H1 (cell line): ENCODE data around the gene SLC39A11. TPM values are rescaled to one million over a fixed set of nuclear protein-coding genes. Genes with fewer than 3 reads are reported as not detected.

Experiments
- CTCF ChIA-PET: fragments of 300-600 bp; sonication (Branson Sonifier 250); formaldehyde crosslinking; loops from one replicate; lab custom pipeline; 2021; ENCODE audit not compliant: partially characterized antibody; lab: Charles Lee
- POLR2A ChIA-PET: fragments of 300-600 bp; sonication (Branson Sonifier 250); formaldehyde crosslinking; loops from one replicate; lab custom pipeline; 2021; ENCODE audit warnings: inconsistent platforms; ENCODE audit not compliant: partially characterized antibody; lab: Charles Lee
- DNase-seq, 2 experiments: peaks; one replicate each; pipeline versions ENCODE4 v3.0.0 to v3.0.0-alpha.2; 2010 to 2022; ENCODE audit warnings: low spot score in 2 of 2, low read depth in 1 of 2, mixed read lengths in 1 of 2
- FAIRE-seq: peaks from 2 replicates; lab custom pipeline; 2011; peaks lifted over from hg19 to GRCh38; lab: Jason Lieb, UNC
- H2AFZ ChIP-seq: 2 replicates; pipeline ENCODE4 v1.8.1; 2012; ENCODE audit warnings: low read length, inconsistent platforms
- H2AK5ac ChIP-seq: 2 replicates; pipeline ENCODE4 v1.6.1; 2013; ENCODE audit warnings: low read depth, low read length
- H2BK120ac ChIP-seq: replicated peaks from 2 replicates; pipeline ENCODE3; 2013; ENCODE audit warnings: low read depth, low read length, inconsistent platforms
- H2BK12ac ChIP-seq: 2 replicates; pipeline ENCODE4 v1.6.1; 2013; ENCODE audit warnings: low read depth, low read length
- H2BK15ac ChIP-seq: 2 replicates; pipeline ENCODE4 v1.6.1; 2013; ENCODE audit warnings: low read length
- H2BK20ac ChIP-seq: 2 replicates; pipeline ENCODE4 v1.6.1; 2013; ENCODE audit warnings: low read length
- H2BK5ac ChIP-seq: 2 replicates; pipeline ENCODE4 v1.6.1; 2013; ENCODE audit warnings: low read depth, low read length
- H3K14ac ChIP-seq: 2 replicates; pipeline ENCODE4 v1.6.1; 2013; ENCODE audit warnings: inconsistent platforms; ENCODE audit not compliant: insufficient read length
- H3K18ac ChIP-seq: 2 replicates; pipeline ENCODE4 v1.6.1; 2013; ENCODE audit warnings: low read length; ENCODE audit errors: extremely low read depth
- H3K23ac ChIP-seq: 2 replicates; pipeline ENCODE4 v1.6.1; 2013; ENCODE audit warnings: inconsistent platforms; ENCODE audit not compliant: insufficient read length
- H3K23me2 ChIP-seq: 2 replicates; pipeline ENCODE4 v1.6.1; 2013; ENCODE audit warnings: low read depth, low read length
- H3K27ac ChIP-seq: 2 replicates; pipeline ENCODE4 v1.6.1; 2011; ENCODE audit warnings: low read depth, low read length, inconsistent platforms
- H3K27me3 ChIP-seq, 4 experiments: replicated peaks in 1 of 4; 1 replicate in 1 of 4; 2 replicates in 3 of 4; pipeline versions ENCODE4 v1.6.1 to v1.8.1; 2011 to 2013; ENCODE audit warnings: low read length in 3 of 4, mild to moderate bottlenecking in 3 of 4, inconsistent platforms in 2 of 4, mixed read lengths in 2 of 4, moderate library complexity in 1 of 4; ENCODE audit not compliant: control insufficient read depth in 3 of 4, insufficient read depth in 3 of 4; ENCODE audit errors: extremely low read depth in 1 of 4
- H3K36me3 ChIP-seq, 4 experiments: 2 replicates each; pipeline versions ENCODE4 v1.6.1 to v1.8.1; 2011 to 2013; ENCODE audit warnings: mild to moderate bottlenecking in 4 of 4, low read length in 3 of 4, moderate library complexity in 2 of 4, control low read depth in 1 of 4, inconsistent platforms in 1 of 4; ENCODE audit not compliant: insufficient read depth in 4 of 4, control insufficient read depth in 2 of 4
- H3K4ac ChIP-seq: replicated peaks from 2 replicates; pipeline ENCODE3; 2013; ENCODE audit warnings: low read length, low read depth, mixed read lengths, inconsistent platforms; ENCODE audit not compliant: insufficient read length
- H3K4me1 ChIP-seq, 4 experiments: replicated peaks in 1 of 4; 1 replicate in 1 of 4; 2 replicates in 3 of 4; pipeline versions ENCODE4 v1.6.1 to v1.8.1; 2011 to 2013; ENCODE audit warnings: low read length in 3 of 4, inconsistent platforms in 2 of 4, mixed read lengths in 1 of 4; ENCODE audit not compliant: insufficient read depth in 4 of 4, control insufficient read depth in 3 of 4
- H3K4me2 ChIP-seq, 2 experiments: 2 replicates each; pipeline versions ENCODE4 v1.6.1 to v1.8.1; 2011 to 2013; ENCODE audit warnings: low read depth in 2 of 2, low read length in 2 of 2, control low read depth in 1 of 2, inconsistent platforms in 1 of 2, mild to moderate bottlenecking in 1 of 2; ENCODE audit not compliant: insufficient read depth in 1 of 2
- H3K4me3 ChIP-seq, 4 experiments: fragments of 200-600, 300-600 bp in 1 of 4; sonication (generic), shearing (Covaris generic), sonication (Bioruptor Twin) in 1 of 4; 2 replicates each; pipeline versions ENCODE4 v1.5.1 to v1.8.1; 2011 to 2016; ENCODE audit warnings: low read length in 4 of 4, low read depth in 3 of 4, control low read depth in 2 of 4, inconsistent platforms in 2 of 4, mild to moderate bottlenecking in 2 of 4, mixed read lengths in 1 of 4, moderate library complexity in 1 of 4; ENCODE audit not compliant: insufficient read depth in 2 of 4; ENCODE audit errors: extremely low read depth in 1 of 4
- H3K56ac ChIP-seq: replicated peaks from 2 replicates; pipeline ENCODE3; 2013; ENCODE audit warnings: low read depth, mild to moderate bottlenecking, mixed read lengths, low read length, inconsistent platforms; ENCODE audit not compliant: insufficient read length
- H3K79me1 ChIP-seq: 2 replicates; pipeline ENCODE4 v1.6.1; 2013; ENCODE audit warnings: low read depth, low read length, control low read depth
- H3K79me2 ChIP-seq, 2 experiments: 2 replicates each; pipeline versions ENCODE4 v1.6.1 to v1.8.1; 2012 to 2013; ENCODE audit warnings: low read length in 2 of 2, mild to moderate bottlenecking in 2 of 2, inconsistent platforms in 1 of 2; ENCODE audit not compliant: insufficient read depth in 2 of 2, control insufficient read depth in 1 of 2
- H3K9ac ChIP-seq, 4 experiments: replicated peaks in 1 of 4; 1 replicate in 1 of 4; 2 replicates in 3 of 4; pipeline versions ENCODE4 v1.6.1 to v1.8.1; 2011 to 2013; ENCODE audit warnings: low read depth in 3 of 4, low read length in 3 of 4, control low read depth in 2 of 4, mild to moderate bottlenecking in 2 of 4, moderate library complexity in 2 of 4, inconsistent platforms in 1 of 4; ENCODE audit errors: extremely low read depth in 1 of 4
- H3K9me3 ChIP-seq, 2 experiments: 2 replicates each; pipeline versions ENCODE4 v1.6.1 to v1.8.1; 2012 to 2013; ENCODE audit warnings: mild to moderate bottlenecking in 2 of 2, moderate library complexity in 2 of 2, control low read depth in 1 of 2, inconsistent platforms in 1 of 2, low read depth in 1 of 2, low read length in 1 of 2, mixed read lengths in 1 of 2; ENCODE audit not compliant: insufficient read depth in 2 of 2
- H4K20me1 ChIP-seq, 2 experiments: replicated peaks in 1 of 2; 2 replicates each; pipeline versions ENCODE3 to v1.8.1; 2011 to 2013; ENCODE audit warnings: inconsistent platforms in 2 of 2, low read length in 2 of 2, mild to moderate bottlenecking in 1 of 2; ENCODE audit not compliant: insufficient read depth in 2 of 2, control insufficient read depth in 1 of 2
- H4K5ac ChIP-seq: 2 replicates; pipeline ENCODE4 v1.6.1; 2013; ENCODE audit warnings: low read length, low read depth, mixed read lengths, inconsistent platforms; ENCODE audit not compliant: insufficient read length
- H4K8ac ChIP-seq: 2 replicates; pipeline ENCODE4 v1.8.0; 2013; ENCODE audit warnings: mild to moderate bottlenecking, moderate library complexity, low read length, inconsistent platforms; ENCODE audit not compliant: insufficient read depth; ENCODE audit errors: extremely low read depth
- H4K91ac ChIP-seq: replicated peaks from 2 replicates; pipeline ENCODE3; 2013; ENCODE audit warnings: low read length, mixed read lengths, inconsistent platforms; ENCODE audit not compliant: insufficient read length
- BACH1 ChIP-seq: IDR thresholded peaks from 2 replicates; pipeline ENCODE4 v1.6.1; 2012; ENCODE audit warnings: low read length, improper control_type of control experiment
- BCL11A ChIP-seq, 2 experiments: IDR thresholded peaks; one replicate each; pipeline ENCODE4 v1.6.1; 2011; ENCODE audit warnings: low read depth in 2 of 2, low read length in 2 of 2, mild to moderate bottlenecking in 2 of 2
- CBX5 ChIP-seq: fragments of 300-800, 300-1000 bp; sonication (generic); IDR thresholded peaks from 2 replicates; pipeline ENCODE4 v1.7.1; 2016; ENCODE audit warnings: antibody characterized with exemption, low read length, low read depth
- CBX8 ChIP-seq: fragments of 300-800, 300-1000 bp; sonication (generic); IDR thresholded peaks from 2 replicates; pipeline ENCODE4 v1.7.1; 2016; ENCODE audit warnings: low read depth, low read length, borderline replicate concordance
- CHD1 ChIP-seq: IDR thresholded peaks from 2 replicates; pipeline ENCODE4 v1.6.1; 2012; ENCODE audit warnings: low read depth, low read length, improper control_type of control experiment
- CREB1 ChIP-seq: IDR thresholded peaks from 2 replicates; pipeline ENCODE4 v1.6.1; 2012; ENCODE audit warnings: inconsistent platforms
- NRF1 ChIP-seq: IDR thresholded peaks from 2 replicates; pipeline ENCODE4 v1.6.1; 2011; ENCODE audit warnings: mild to moderate bottlenecking, low read depth, low read length, improper control_type of control experiment
- PHF8 ChIP-seq: fragments of 200-600 bp; sonication (generic); conservative IDR thresholded peaks from 2 replicates; pipeline ENCODE4 v1.7.1; 2012; ENCODE audit warnings: low read depth, mild to moderate bottlenecking, inconsistent platforms, low read length, moderate library complexity
- POLR2A ChIP-seq, 2 experiments: IDR thresholded peaks; 1 replicate in 1 of 2; 2 replicates in 1 of 2; pipeline ENCODE4 v1.6.1; 2011; ENCODE audit warnings: low read depth in 2 of 2, low read length in 2 of 2, mild to moderate bottlenecking in 2 of 2; ENCODE audit errors: control extremely low read depth in 1 of 2
- POLR2AphosphoS5 ChIP-seq: IDR thresholded peaks from 2 replicates; pipeline ENCODE4 v1.6.1; 2011; ENCODE audit warnings: low read depth, low read length
- RBBP5 ChIP-seq: IDR thresholded peaks from 2 replicates; pipeline ENCODE4 v1.7.1; 2012; ENCODE audit warnings: low read depth, mild to moderate bottlenecking, inconsistent platforms, low read length, moderate library complexity, borderline replicate concordance
- SIRT6 ChIP-seq: IDR thresholded peaks from one replicate; pipeline ENCODE4 v1.7.1; 2012; ENCODE audit warnings: low read length, inconsistent platforms
- TAF7 ChIP-seq: optimal IDR thresholded peaks from 2 replicates; pipeline ENCODE3; 2011; ENCODE audit warnings: low read depth, mild to moderate bottlenecking, inconsistent platforms, low read length, moderate library complexity, borderline replicate concordance
- WGBS, 2 experiments: shearing (Covaris generic) in 1 of 2; methylation state at CpG; one replicate each; pipeline versions ENCODE4 v1.1.6 to v1.1.7; 2013 to 2015; ENCODE audit warnings: low lambda C conversion rate in 2 of 2, mixed read lengths in 2 of 2, inconsistent platforms in 1 of 2, low coverage in 1 of 2, missing lambda C conversion rate in 1 of 2; ENCODE audit not compliant: insufficient replicate concordance in 2 of 2, insufficient coverage in 1 of 2, insufficient read length in 1 of 2; ENCODE audit errors: extremely low coverage in 1 of 2, missing lambda C conversion rate in 1 of 2; 5-methylcytosine and 5-hydroxymethylcytosine counted together
- polyA plus RNA-seq, 7 experiments: library from polyadenylated mRNA; depleted of rRNA in 3 of 7; stranded (reverse) in 5 of 7; unstranded in 2 of 7; fragments of >200 nt in 5 of 7; fragments of 200-250 nt in 2 of 7; gene quantifications; 1 replicate in 5 of 7; 2 replicates in 1 of 7; 4 replicates in 1 of 7; pipeline versions ENCODE4 v1.2.1 to v1.2.3, GENCODE V29; 2011 to 2013; ENCODE audit warnings: missing spikeins in 2 of 7, mixed read lengths in 2 of 7
- total RNA-seq: library from RNA; stranded (reverse); fragmentation: NEBNext Ultra II Directional; extraction: Animal tissue kit (Norgen Biotek cat#: 25700); gene quantifications from 2 replicates; pipeline ENCODE4 v1.2.1, GENCODE V29; 2021
- TF ChIP-seq, protein P1 (sequence below): IDR thresholded peaks from 2 replicates; pipeline ENCODE4 v1.6.1; 2012; ENCODE audit warnings: inconsistent platforms
- TF ChIP-seq, protein P2 (sequence below): IDR thresholded peaks from 2 replicates; pipeline ENCODE4 v1.6.1; 2011; ENCODE audit warnings: low read length, improper control_type of control experiment

The SLC39A11 gene
- total and polyA plus RNA-seq, 2 of the 8 experiments (the other 6 are each of a cell fraction or from before 2014, with no cell fraction given): 12.2 to 19.6 TPM

DNA sequence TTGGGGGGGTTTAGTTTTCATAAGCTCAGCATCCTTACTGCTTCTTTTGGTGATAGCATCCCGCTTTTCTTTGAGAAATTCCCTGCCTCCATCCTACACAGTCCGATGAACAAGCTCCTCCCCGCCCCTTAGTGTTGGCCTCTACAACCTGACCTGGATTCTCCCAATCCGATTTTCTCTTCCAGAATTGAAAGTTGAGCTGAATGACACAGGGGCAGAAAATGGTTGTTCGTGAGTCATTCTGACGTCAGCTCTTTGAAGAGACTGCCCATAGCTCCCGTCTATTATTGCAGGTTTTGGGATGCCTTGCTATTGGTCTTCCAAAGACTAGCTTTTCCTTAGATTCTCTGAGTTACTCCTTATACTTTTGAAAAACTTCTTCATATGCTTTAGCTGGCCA, 279.7 kb downstream of the SLC39A11 start:
- WGBS, 2 experiments: 94% methylated on average over 7 of the region's 7 CpGs; no CpG with 5 or more reads in 1 of the 2 experiments
- POLR2A ChIA-PET: no interaction called here
- Histone ChIP-seq H3K36me3 (no peaks in the 10 kb centered on the region; a peak in 1 of 8 replicates), H3K4ac (no peak overlapping the region), H2AFZ (no peak overlapping the region), H3K14ac (no peak overlapping the region), H3K4me3 (no peak overlapping the region), H4K20me1 (no peaks in the 10 kb centered on the region), H2BK15ac (no peak overlapping the region), H3K79me1 (no peaks in the 10 kb centered on the region), H3K27me3 (no peaks in the 10 kb centered on the region), H3K18ac (no peak overlapping the region), H3K27ac (no peak overlapping the region), H4K8ac (no peak overlapping the region), H4K5ac (no peak overlapping the region), H3K23me2 (no peaks in the 10 kb centered on the region), H3K9ac (no peak overlapping the region), H3K79me2 (no peaks in the 10 kb centered on the region), H2BK5ac (no peak overlapping the region), H3K4me1 (no peaks in the 10 kb centered on the region), H2AK5ac (no peak overlapping the region), H2BK20ac (no peak overlapping the region), H2BK12ac (no peak overlapping the region), H3K23ac (no peak overlapping the region), H3K9me3 (peaks cover 3 to 4% of the 10 kb centered on the region in 2 experiments; a peak in 3 of 4 replicates), H2BK120ac (no peak overlapping the region), H3K4me2 (no peak overlapping the region), H3K56ac (no peak overlapping the region), H4K91ac (no peak overlapping the region)
- DNase-seq (no peak), FAIRE-seq (no peak)
- CTCF ChIA-PET: interaction anchor here (1.1 to 1.3 kb wide), 3 partner anchors 11 to 98 kb away, joined by 3 read pairs; no protein-coding TSS in a partner anchor
- TF ChIP-seq NRF1 (no peak), BCL11A (IDR thresholded peaks at IDR 0.05; ENCODE audit: low read depth in 2 of 2, low read length in 2 of 2) (no peak), CHD1 (no peak), PHF8 (no peak), SIRT6 (no peak), CBX8 (no peak), CBX5 (no peak), TAF7 (no peak), CREB1 (no peak), POLR2A (IDR thresholded peaks at IDR 0.05; ENCODE audit: control extremely low read depth in 1 of 2, low read depth in 2 of 2, low read length in 2 of 2) (no peak), RBBP5 (no peak), POLR2AphosphoS5 (no peak), BACH1 (no peak)
- TF ChIP-seq, protein P1, sequence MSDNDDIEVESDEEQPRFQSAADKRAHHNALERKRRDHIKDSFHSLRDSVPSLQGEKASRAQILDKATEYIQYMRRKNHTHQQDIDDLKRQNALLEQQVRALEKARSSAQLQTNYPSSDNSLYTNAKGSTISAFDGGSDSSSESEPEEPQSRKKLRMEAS: no peak
- TF ChIP-seq, protein P2, sequence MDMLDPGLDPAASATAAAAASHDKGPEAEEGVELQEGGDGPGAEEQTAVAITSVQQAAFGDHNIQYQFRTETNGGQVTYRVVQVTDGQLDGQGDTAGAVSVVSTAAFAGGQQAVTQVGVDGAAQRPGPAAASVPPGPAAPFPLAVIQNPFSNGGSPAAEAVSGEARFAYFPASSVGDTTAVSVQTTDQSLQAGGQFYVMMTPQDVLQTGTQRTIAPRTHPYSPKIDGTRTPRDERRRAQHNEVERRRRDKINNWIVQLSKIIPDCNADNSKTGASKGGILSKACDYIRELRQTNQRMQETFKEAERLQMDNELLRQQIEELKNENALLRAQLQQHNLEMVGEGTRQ: no peak
